Panc1 (cell line): ENCODE measurements around the gene AK8. TPM values are rescaled to one million over a fixed set of nuclear protein-coding genes. Genes with fewer than 3 reads are reported as not detected.

Experiments used
- ATAC-seq: fragments of 200-7000 bp; cut with Tn5 transposase; 2 replicates; pipeline ENCODE4 v1.9.1; 2020; ENCODE audit warnings: mild to moderate bottlenecking, moderate library complexity
- BruUV-seq: library from RNA; stranded (reverse); fragments of 400-500 nt; replicated peaks from 2 replicates; lab custom pipeline; 2021; lab: Mats Ljungman, UMichigan
- CTCF ChIA-PET: fragments of 300-600 bp; sonication (Branson Sonifier 250); formaldehyde crosslinking; loops from one replicate; lab custom pipeline; 2022; ENCODE audit warnings: antibody characterized with exemption; lab: Charles Lee
- POLR2A ChIA-PET: fragments of 300-600 bp; sonication (Branson Sonifier 250); formaldehyde crosslinking; loops from one replicate; lab custom pipeline; 2022; ENCODE audit warnings: antibody characterized with exemption; lab: Charles Lee
- DNase-seq: peaks from one replicate; pipeline ENCODE4 v3.0.0-alpha.2; 2010; ENCODE audit warnings: low read depth, low spot score
- H3K27ac ChIP-seq: 2 replicates; pipeline ENCODE4 v1.5.1; 2011; ENCODE audit warnings: mild to moderate bottlenecking, low read length, inconsistent platforms
- H3K27me3 ChIP-seq: fragments of 200-500 bp; sonication (Bioruptor generic); 2 replicates; pipeline ENCODE4 v1.6.0; 2014; ENCODE audit warnings: low read length, inconsistent platforms; ENCODE audit not compliant: control insufficient read depth, insufficient read depth
- H3K36me3 ChIP-seq: fragments of 200-500 bp; sonication (Bioruptor generic); 2 replicates; pipeline ENCODE4 v1.5.1; 2014; ENCODE audit warnings: inconsistent platforms, mild to moderate bottlenecking, low read length, moderate library complexity; ENCODE audit not compliant: control insufficient read depth, insufficient read depth
- H3K4me1 ChIP-seq: 2 replicates; pipeline ENCODE4 v1.5.1; 2011; ENCODE audit warnings: inconsistent platforms, mild to moderate bottlenecking, low read length, moderate library complexity; ENCODE audit not compliant: control insufficient read depth, insufficient read depth
- H3K4me3 ChIP-seq, 2 experiments: 2 replicates each; pipeline ENCODE4 v1.5.1; 2011 to 2012; ENCODE audit warnings: low read depth in 2 of 2, low read length in 2 of 2, mild to moderate bottlenecking in 2 of 2, inconsistent platforms in 1 of 2, moderate library complexity in 1 of 2
- H3K9me3 ChIP-seq: fragments of 200-500 bp; sonication (Bioruptor generic); 2 replicates; pipeline ENCODE4 v1.5.1; 2014; ENCODE audit warnings: low read depth, mild to moderate bottlenecking, inconsistent platforms, low read length, moderate library complexity; ENCODE audit not compliant: control insufficient read depth, insufficient read depth
- CTCF ChIP-seq: fragments of 450-650 bp; IDR thresholded peaks from 2 replicates; pipeline ENCODE4 v1.5.1; 2017; ENCODE audit warnings: mild to moderate bottlenecking
- POLR2AphosphoS5 ChIP-seq: IDR thresholded peaks from 2 replicates; pipeline ENCODE4 v1.6.1; 2012; ENCODE audit warnings: mild to moderate bottlenecking, low read depth, low read length, moderate library complexity
- REST ChIP-seq, 2 experiments: IDR thresholded peaks; 2 replicates each; pipeline ENCODE4 v1.6.1; 2011 to 2012; ENCODE audit warnings: low read depth in 2 of 2, control low read depth in 1 of 2, low read length in 1 of 2, mild to moderate bottlenecking in 1 of 2, moderate library complexity in 1 of 2; ENCODE audit not compliant: insufficient read depth in 1 of 2
- SIN3A ChIP-seq: IDR thresholded peaks from 2 replicates; pipeline ENCODE4 v1.6.1; 2012; ENCODE audit warnings: low read depth, mild to moderate bottlenecking, low read length, moderate library complexity, borderline replicate concordance; ENCODE audit not compliant: insufficient read depth
- TCF7L2 ChIP-seq: IDR thresholded peaks from 2 replicates; pipeline ENCODE4 v1.6.1; 2011; ENCODE audit warnings: mild to moderate bottlenecking, low read depth, low read length, inconsistent platforms
- in situ Hi-C: cut with HindIII; loops from 2 replicates; pipeline ENCODE4 v1.10.0; 2016; ENCODE audit warnings: low sequenced_read_pairs, low pct_unique_long_range_greater_than_20kb
- intact Hi-C: fragments of 100-400 bp; cut with micrococcal nuclease; formaldehyde crosslinking; loops from one replicate; pipeline ENCODE4 v1.10.0; 2022; ENCODE audit not compliant: unreplicated experiment
- total RNA-seq: library from RNA; stranded (reverse); gene quantifications from one replicate; pipeline ENCODE4 v1.2.1, GENCODE V29; 2021; ENCODE audit not compliant: unreplicated experiment

The AK8 gene
- total RNA-seq, 1 experiment from 2014 or later = 0.39 TPM

GRCh38 chr9:132811985-132812384, 66.1 kb downstream of the AK8 start:
- no peaks in the 10 kb centered on the region for H3K36me3 ChIP-seq
- no peaks in the 10 kb centered on the region for H3K4me1 ChIP-seq
- H3K27ac ChIP-seq = no peak overlapping the region
- CTCF ChIA-PET = interaction anchor here (0.5 to 0.7 kb wide), 4 partner anchors 42 to 662 kb away, joined by 3 to 4 read pairs (median 3); no protein-coding TSS in a partner anchor
- TF ChIP-seq TCF7L2 (no peak), CTCF (no peak), SIN3A (no peak), REST (IDR thresholded peaks at IDR 0.05; ENCODE audit: insufficient read depth in 1 of 2, low read depth in 2 of 2, low read length in 1 of 2) (no peak), POLR2AphosphoS5 (no peak)
- intact Hi-C loops (no loop called here), in situ Hi-C loops (no loop called here)
- no peaks in the 10 kb centered on the region for H3K9me3 ChIP-seq
- H3K4me3 ChIP-seq = peak overlapping the region; percentile 22 to 26; a peak in 3 of 4 replicates
- POLR2A ChIA-PET = no interaction called here
- BruUV-seq = no TSS peak
- ATAC-seq = no peak
- H3K27me3 ChIP-seq = no peaks in the 10 kb centered on the region
- no peak for DNase-seq

GRCh38 chr9:132810314-132810713, 67.8 kb downstream of the AK8 start:
- no peaks in the 10 kb centered on the region for H3K4me1 ChIP-seq
- no peak for TF ChIP-seq CTCF
- TF ChIP-seq POLR2AphosphoS5 = no peak
- TF ChIP-seq TCF7L2 = no peak
- TF ChIP-seq REST (IDR thresholded peaks at IDR 0.05; ENCODE audit: insufficient read depth in 1 of 2, low read depth in 2 of 2, low read length in 1 of 2) = no peak
- no peak for TF ChIP-seq SIN3A
- CTCF ChIA-PET = no interaction called here
- no peaks in the 10 kb centered on the region for H3K36me3 ChIP-seq
- no peaks in the 10 kb centered on the region for H3K9me3 ChIP-seq
- POLR2A ChIA-PET = no interaction called here
- ATAC-seq (no peak), DNase-seq (no peak)
- H3K4me3 ChIP-seq = no peak overlapping the region
- H3K27ac ChIP-seq = no peak overlapping the region
- no TSS peak for BruUV-seq
- in situ Hi-C loops = no loop called here
- no peaks in the 10 kb centered on the region for H3K27me3 ChIP-seq
- intact Hi-C loops = no loop called here
